Activated CD8-positive, alpha-beta T cell treated with anti-CD3 and anti-CD28 coated beads for 36 hours (primary cell): Measurements from ENCODE around the gene PCP2. TPM values are rescaled to one million over a fixed set of nuclear protein-coding genes. Genes with fewer than 3 reads are reported as not detected.
A peak's percentile ranks its signal among the peaks of the same experiment; 100 is the strongest.

ENCODE experiments used
- ATAC-seq: fragments of 200-7000 bp; cut with Tn5 transposase; one replicate; pipeline ENCODE4 v1.10.0; 2021; ENCODE audit warnings: mild to moderate bottlenecking, moderate library complexity
- CTCF ChIA-PET: fragments of 350-600 bp; sonication (Branson Sonifier 250); formaldehyde crosslinking; loops from one replicate; lab custom pipeline; 2021; ENCODE audit warnings: antibody characterized with exemption; lab: Charles Lee
- POLR2A ChIA-PET: fragments of 350-600 bp; sonication (Branson Sonifier 250); formaldehyde crosslinking; loops from one replicate; lab custom pipeline; 2021; ENCODE audit warnings: antibody characterized with exemption; lab: Charles Lee
- DNase-seq: peaks from one replicate; pipeline ENCODE4 v3.0.0-alpha.2; 2020
- H3K27ac Mint-ChIP-seq: one replicate; pipeline ENCODE4 v1.8.0; 2021; ENCODE audit warnings: mild to moderate bottlenecking, mixed read lengths
- H3K27me3 Mint-ChIP-seq: one replicate; pipeline ENCODE4 v1.8.0; 2021; ENCODE audit warnings: mixed read lengths
- H3K36me3 Mint-ChIP-seq: one replicate; pipeline ENCODE4 v1.8.0; 2021; ENCODE audit warnings: low read depth, mixed read lengths
- H3K4me1 Mint-ChIP-seq: one replicate; pipeline ENCODE4 v1.8.0; 2021; ENCODE audit warnings: low read depth, mixed read lengths
- H3K4me3 Mint-ChIP-seq: one replicate; pipeline ENCODE4 v1.8.0; 2021; ENCODE audit warnings: mild to moderate bottlenecking, moderate library complexity, mixed read lengths
- H3K9me3 Mint-ChIP-seq: one replicate; pipeline ENCODE4 v1.8.0; 2021; ENCODE audit warnings: mixed read lengths
- intact Hi-C: fragments of 100-400 bp; cut with micrococcal nuclease; formaldehyde crosslinking; loops from one replicate; pipeline ENCODE4 v1.10.0; 2022
- total RNA-seq, 2 experiments: library from RNA; stranded (reverse); gene quantifications; one replicate each; pipeline ENCODE4 v1.2.3, GENCODE V29; 2021
- TF ChIP-seq, protein P1 (sequence below): fragments of 200-600 bp; IDR thresholded peaks from one replicate; pipeline ENCODE4 v1.8.0; 2022; ENCODE audit warnings: antibody characterized with exemption, mild to moderate bottlenecking

Gene PCP2
- total RNA-seq, 2 experiments from 2014 or later = 4.0 to 4.8 TPM

DNA sequence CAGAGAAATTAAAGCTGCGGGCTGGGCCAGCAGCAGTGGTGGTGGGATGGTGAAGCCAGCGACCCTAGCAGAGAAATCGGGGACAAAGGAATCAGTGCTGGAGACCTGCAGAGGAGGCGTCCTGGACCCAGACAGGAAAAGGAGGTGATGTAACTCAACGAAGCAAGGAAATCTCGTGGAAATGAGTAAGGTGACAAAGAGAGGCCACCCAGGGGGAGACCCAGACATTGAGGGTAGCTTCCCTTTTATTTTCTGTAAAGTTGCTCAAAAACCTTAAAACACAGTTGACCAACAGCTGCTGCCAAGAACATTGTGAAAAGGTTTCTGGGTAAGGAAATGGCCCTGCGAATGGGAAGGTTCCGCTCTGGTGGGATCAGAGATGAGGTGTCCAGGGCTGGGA, 22.1 kb upstream of the PCP2 start:
- CTCF ChIA-PET = interaction anchor here (2.2 to 7.8 kb wide), 3 partner anchors 25 to 144 kb away, joined by 10 to 74 read pairs (median 14); partner anchors contain the start of gene TRAPPC5
- Mint-ChIP-seq H3K4me1 (peaks cover 41% of the 10 kb centered on the region), H3K27ac (peak overlapping the region; percentile 42), H3K4me3 (no peak overlapping the region), H3K27me3 (no peaks in the 10 kb centered on the region), H3K9me3 (no peaks in the 10 kb centered on the region), H3K36me3 (no peaks in the 10 kb centered on the region)
- intact Hi-C loops = no loop called here
- TF ChIP-seq, protein P1, sequence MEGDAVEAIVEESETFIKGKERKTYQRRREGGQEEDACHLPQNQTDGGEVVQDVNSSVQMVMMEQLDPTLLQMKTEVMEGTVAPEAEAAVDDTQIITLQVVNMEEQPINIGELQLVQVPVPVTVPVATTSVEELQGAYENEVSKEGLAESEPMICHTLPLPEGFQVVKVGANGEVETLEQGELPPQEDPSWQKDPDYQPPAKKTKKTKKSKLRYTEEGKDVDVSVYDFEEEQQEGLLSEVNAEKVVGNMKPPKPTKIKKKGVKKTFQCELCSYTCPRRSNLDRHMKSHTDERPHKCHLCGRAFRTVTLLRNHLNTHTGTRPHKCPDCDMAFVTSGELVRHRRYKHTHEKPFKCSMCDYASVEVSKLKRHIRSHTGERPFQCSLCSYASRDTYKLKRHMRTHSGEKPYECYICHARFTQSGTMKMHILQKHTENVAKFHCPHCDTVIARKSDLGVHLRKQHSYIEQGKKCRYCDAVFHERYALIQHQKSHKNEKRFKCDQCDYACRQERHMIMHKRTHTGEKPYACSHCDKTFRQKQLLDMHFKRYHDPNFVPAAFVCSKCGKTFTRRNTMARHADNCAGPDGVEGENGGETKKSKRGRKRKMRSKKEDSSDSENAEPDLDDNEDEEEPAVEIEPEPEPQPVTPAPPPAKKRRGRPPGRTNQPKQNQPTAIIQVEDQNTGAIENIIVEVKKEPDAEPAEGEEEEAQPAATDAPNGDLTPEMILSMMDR = no peak
- POLR2A ChIA-PET = interaction anchor here (1.5 kb wide), 1 partner anchor 26 kb away, joined by 3 read pairs; no protein-coding TSS in a partner anchor
- no peak for ATAC-seq
- DNase-seq = no peak

DNA sequence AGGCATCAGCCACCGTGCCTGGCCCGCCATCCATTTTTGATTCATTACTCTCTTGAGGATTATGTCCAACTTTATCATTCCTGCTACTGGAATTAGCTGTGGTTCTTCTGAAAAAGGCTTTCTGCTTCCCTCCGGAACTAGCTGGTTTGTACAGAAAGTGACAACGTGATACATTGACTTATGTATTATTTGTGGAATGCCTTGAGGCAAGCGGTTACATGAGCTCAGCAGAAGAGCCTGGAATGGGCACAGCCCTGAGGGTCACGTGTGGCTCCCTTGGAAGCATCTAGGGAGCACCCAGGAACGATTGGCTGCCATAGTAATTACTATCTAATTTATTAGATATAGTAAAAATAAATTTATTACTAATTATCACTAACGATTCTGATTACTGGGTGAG, 20.9 kb upstream of the PCP2 start:
- Mint-ChIP-seq H3K4me3 (no peak overlapping the region), H3K27me3 (no peaks in the 10 kb centered on the region), H3K27ac (no peak overlapping the region), H3K9me3 (no peaks in the 10 kb centered on the region), H3K4me1 (peaks cover 41% of the 10 kb centered on the region), H3K36me3 (no peaks in the 10 kb centered on the region)
- ChIA-PET POLR2A (interaction anchor here (1.0 to 1.6 kb wide), 2 partner anchors 16 to 27 kb away, joined by 3 to 4 read pairs; partner anchors contain the start of gene TRAPPC5), CTCF (interaction anchor here (1.5 to 7.8 kb wide), 3 partner anchors 26 to 87 kb away, joined by 4 to 74 read pairs (median 14); partner anchors contain the start of gene TRAPPC5)
- intact Hi-C loops = loop anchor here (5.0 kb wide), 1 partner anchor 143 kb away; no protein-coding TSS in a partner anchor
- TF ChIP-seq, protein P1 = no peak
- DNase-seq (no peak), ATAC-seq (no peak)

DNA sequence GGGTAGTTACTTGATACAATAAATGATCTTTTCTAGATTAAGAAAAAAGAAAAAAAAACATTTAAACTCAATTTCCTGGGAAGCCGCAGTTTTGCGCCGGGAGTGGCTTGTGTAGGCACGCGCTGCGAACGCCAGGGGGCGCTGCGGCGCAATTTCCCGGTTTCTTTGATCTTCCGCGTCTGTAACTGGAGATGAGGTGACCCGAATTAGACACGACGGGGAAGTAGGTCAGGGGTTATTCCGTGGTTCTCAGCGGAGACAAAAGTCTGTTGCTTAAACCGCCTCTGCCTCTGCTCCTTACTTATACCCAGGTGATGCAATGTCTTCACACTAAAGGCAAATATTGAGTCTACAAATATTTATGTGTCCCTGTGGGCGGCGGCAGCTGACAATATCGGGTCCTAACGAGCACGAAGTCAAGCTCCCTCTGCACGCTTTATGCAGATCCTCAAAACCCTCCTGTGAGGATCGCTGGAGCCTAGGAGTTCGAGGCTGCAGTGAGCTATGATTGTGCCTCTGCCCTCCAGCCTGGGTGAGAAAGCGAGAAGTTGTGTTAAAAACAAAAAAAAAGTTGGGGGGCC, 18.6 kb upstream of the PCP2 start:
- H3K27me3 Mint-ChIP-seq = no peaks in the 10 kb centered on the region
- H3K4me1 Mint-ChIP-seq = peaks cover 24% of the 10 kb centered on the region
- TF ChIP-seq, protein P1 = peak; percentile 99
- H3K27ac Mint-ChIP-seq = peak overlapping the region; percentile 53
- peak; percentile 91 for DNase-seq
- H3K9me3 Mint-ChIP-seq = no peaks in the 10 kb centered on the region
- H3K4me3 Mint-ChIP-seq = peak overlapping the region; percentile 59
- ATAC-seq = peak; percentile 86
- CTCF ChIA-PET = interaction anchor here (0.6 to 7.8 kb wide), 23 partner anchors 9 to 285 kb away, joined by 3 to 74 read pairs (median 5); partner anchors contain the start of genes PCP2, PET100, RETN and TRAPPC5
- intact Hi-C loops = loop anchor here (5.0 kb wide), 1 partner anchor 145 kb away; no protein-coding TSS in a partner anchor
- H3K36me3 Mint-ChIP-seq = peaks cover 2% of the 10 kb centered on the region
- POLR2A ChIA-PET = interaction anchor here (0.6 to 0.7 kb wide), 2 partner anchors 483 to 584 kb away, joined by 3 to 5 read pairs; no protein-coding TSS in a partner anchor

DNA sequence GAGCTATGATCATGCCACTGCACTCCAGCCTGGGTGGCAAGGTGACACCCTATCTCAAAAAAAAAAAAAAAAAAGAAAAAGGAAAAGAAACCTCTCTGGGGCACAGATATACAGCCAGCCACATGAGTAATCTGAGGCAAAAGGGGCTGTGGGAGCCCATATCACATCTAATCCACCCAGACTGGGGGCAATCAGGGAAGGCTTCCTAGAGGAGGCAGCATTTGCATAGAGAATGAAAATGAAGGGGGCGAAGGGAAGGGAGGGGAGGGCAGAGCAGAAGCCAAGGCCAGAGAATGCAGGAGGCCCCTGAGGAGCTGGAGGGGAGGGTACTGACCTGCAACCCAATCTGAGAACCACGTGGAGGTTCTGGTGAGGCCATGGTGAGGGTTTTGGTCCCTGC, 16.6 kb upstream of the PCP2 start:
- Mint-ChIP-seq H3K4me3 (no peak overlapping the region), H3K4me1 (peaks cover 10% of the 10 kb centered on the region), H3K27ac (no peak overlapping the region), H3K9me3 (no peaks in the 10 kb centered on the region), H3K36me3 (peaks cover 6% of the 10 kb centered on the region), H3K27me3 (no peaks in the 10 kb centered on the region)
- POLR2A ChIA-PET = interaction anchor here (1.0 to 1.2 kb wide), 2 partner anchors 9 to 13 kb away, joined by 3 read pairs; no protein-coding TSS in a partner anchor
- CTCF ChIA-PET = interaction anchor here (7.8 kb wide), 1 partner anchor 31 kb away, joined by 74 read pairs; the partner anchor contains the start of gene TRAPPC5
- intact Hi-C loops = loop anchor here (5.0 kb wide), 1 partner anchor 147 kb away; no protein-coding TSS in a partner anchor
- TF ChIP-seq, protein P1 = no peak
- ATAC-seq (no peak), DNase-seq (no peak)
